ENCODE data around the gene EZR. TPM values are rescaled to one million over a fixed set of nuclear protein-coding genes. Genes with fewer than 3 reads are reported as not detected.

The EZR gene
- total RNA-seq, 1 donor from 2014 or later, result 254 TPM

GRCh38 chr6:158780246-158780884 is 38.8 kb downstream of the EZR start:
- no peak for DNase-seq (ENCODE audit: low read depth)
- Histone ChIP-seq H3K79me2 (ENCODE audit: insufficient read depth, low read length) (peaks cover 34% of the 10 kb centered on the region), H3K9ac (ENCODE audit: low read length) (no peak overlapping the region), H3K36me3 (ENCODE audit: insufficient read depth, low read length) (peaks cover 67% of the 10 kb centered on the region), H4K20me1 (ENCODE audit: insufficient read depth, low read length) (peaks cover 32% of the 10 kb centered on the region), H3K27me3 (ENCODE audit: insufficient read depth, low read length) (no peaks in the 10 kb centered on the region), H3K4me3 (ENCODE audit: insufficient read depth, low read depth, low read length) (no peak overlapping the region), H3K4me2 (ENCODE audit: low read length) (no peak overlapping the region), H3K27ac (ENCODE audit: low read depth, low read length) (no peak overlapping the region), H2AFZ (ENCODE audit: low read depth, low read length) (no peak overlapping the region), H3K4me1 (ENCODE audit: insufficient read depth, low read length) (peaks cover 11% of the 10 kb centered on the region), H3K9me3 (ENCODE audit: insufficient read depth, low read depth, low read length) (no peaks in the 10 kb centered on the region)
- H3K4me1 Mint-ChIP-seq (ENCODE audit: low read depth, unreplicated experiment), result peaks cover 20% of the 10 kb centered on the region
- no peak for TF ChIP-seq CTCF (IDR thresholded peaks at IDR 0.05; ENCODE audit: insufficient read depth, low read depth, low read length)
- TF ChIP-seq EZH2 (IDR thresholded peaks at IDR 0.05; ENCODE audit: insufficient read depth, low read length), result no peak
- no peak for FAIRE-seq
- peak overlapping the region; percentile 47 for H3K27ac Mint-ChIP-seq (ENCODE audit: unreplicated experiment)
- H3K36me3 Mint-ChIP-seq (ENCODE audit: low read depth, unreplicated experiment), result peaks cover 42% of the 10 kb centered on the region
- no peak overlapping the region for H3K4me3 Mint-ChIP-seq (ENCODE audit: unreplicated experiment)
- H3K9me3 Mint-ChIP-seq (ENCODE audit: unreplicated experiment), result no peaks in the 10 kb centered on the region
- H3K27me3 Mint-ChIP-seq (ENCODE audit: low read depth, unreplicated experiment), result no peaks in the 10 kb centered on the region

GRCh38 chr6:158778005-158778527 is 41.1 kb downstream of the EZR start:
- H3K27me3 ChIP-seq (ENCODE audit: insufficient read depth, low read length), result no peaks in the 10 kb centered on the region
- H3K9me3 ChIP-seq (ENCODE audit: insufficient read depth, low read depth, low read length), result no peaks in the 10 kb centered on the region
- no peaks in the 10 kb centered on the region for H3K9me3 Mint-ChIP-seq (ENCODE audit: unreplicated experiment)
- H3K27ac ChIP-seq (ENCODE audit: low read depth, low read length), result no peak overlapping the region
- H3K4me1 Mint-ChIP-seq (ENCODE audit: low read depth, unreplicated experiment), result peaks cover 4% of the 10 kb centered on the region
- peaks cover 35% of the 10 kb centered on the region for H3K79me2 ChIP-seq (ENCODE audit: insufficient read depth, low read length)
- H3K4me1 ChIP-seq (ENCODE audit: insufficient read depth, low read length), result no peaks in the 10 kb centered on the region
- H4K20me1 ChIP-seq (ENCODE audit: insufficient read depth, low read length), result peaks cover 29% of the 10 kb centered on the region
- FAIRE-seq, result no peak
- no peak overlapping the region for H3K4me3 ChIP-seq (ENCODE audit: insufficient read depth, low read depth, low read length)
- H3K27ac Mint-ChIP-seq (ENCODE audit: unreplicated experiment), result no peak overlapping the region
- H3K36me3 ChIP-seq (ENCODE audit: insufficient read depth, low read length), result peaks cover 51% of the 10 kb centered on the region
- no peak overlapping the region for H3K4me3 Mint-ChIP-seq (ENCODE audit: unreplicated experiment)
- no peak for TF ChIP-seq CTCF (IDR thresholded peaks at IDR 0.05; ENCODE audit: insufficient read depth, low read depth, low read length)
- no peak for TF ChIP-seq EZH2 (IDR thresholded peaks at IDR 0.05; ENCODE audit: insufficient read depth, low read length)
- H3K36me3 Mint-ChIP-seq (ENCODE audit: low read depth, unreplicated experiment), result peaks cover 29% of the 10 kb centered on the region
- no peak overlapping the region for H3K4me2 ChIP-seq (ENCODE audit: low read length)
- H3K27me3 Mint-ChIP-seq (ENCODE audit: low read depth, unreplicated experiment), result no peaks in the 10 kb centered on the region
- no peak overlapping the region for H3K9ac ChIP-seq (ENCODE audit: low read length)
- DNase-seq (ENCODE audit: low read depth), result no peak
- H2AFZ ChIP-seq (ENCODE audit: low read depth, low read length), result no peak overlapping the region

GRCh38 chr6:158777510-158777909 is 41.7 kb downstream of the EZR start:
- peaks cover 33% of the 10 kb centered on the region for H3K79me2 ChIP-seq (ENCODE audit: insufficient read depth, low read length)
- no peak overlapping the region for H3K9ac ChIP-seq (ENCODE audit: low read length)
- H3K27me3 Mint-ChIP-seq (ENCODE audit: low read depth, unreplicated experiment), result no peaks in the 10 kb centered on the region

More at GRCh38 chr6:158777510-158777909, 41.7 kb downstream of the EZR start:
- H3K36me3 Mint-ChIP-seq (ENCODE audit: low read depth, unreplicated experiment), result peaks cover 33% of the 10 kb centered on the region
- peaks cover 4% of the 10 kb centered on the region for H3K4me1 Mint-ChIP-seq (ENCODE audit: low read depth, unreplicated experiment)
- no peak for DNase-seq (ENCODE audit: low read depth)
- no peak overlapping the region for H3K27ac Mint-ChIP-seq (ENCODE audit: unreplicated experiment)
- Histone ChIP-seq H3K27me3 (ENCODE audit: insufficient read depth, low read length) (no peaks in the 10 kb centered on the region), H3K27ac (ENCODE audit: low read depth, low read length) (no peak overlapping the region), H3K4me1 (ENCODE audit: insufficient read depth, low read length) (no peaks in the 10 kb centered on the region), H4K20me1 (ENCODE audit: insufficient read depth, low read length) (peaks cover 29% of the 10 kb centered on the region), H2AFZ (ENCODE audit: low read depth, low read length) (no peak overlapping the region), H3K9me3 (ENCODE audit: insufficient read depth, low read depth, low read length) (no peaks in the 10 kb centered on the region), H3K4me2 (ENCODE audit: low read length) (no peak overlapping the region), H3K36me3 (ENCODE audit: insufficient read depth, low read length) (peaks cover 50% of the 10 kb centered on the region), H3K4me3 (ENCODE audit: insufficient read depth, low read depth, low read length) (no peak overlapping the region)
- no peaks in the 10 kb centered on the region for H3K9me3 Mint-ChIP-seq (ENCODE audit: unreplicated experiment)
- no peak for FAIRE-seq
- no peak overlapping the region for H3K4me3 Mint-ChIP-seq (ENCODE audit: unreplicated experiment)
- TF ChIP-seq EZH2 (IDR thresholded peaks at IDR 0.05; ENCODE audit: insufficient read depth, low read length), result no peak
- TF ChIP-seq CTCF (IDR thresholded peaks at IDR 0.05; ENCODE audit: insufficient read depth, low read depth, low read length), result no peak
